ENCODE data around the gene STAC3.

STAC3 gene

DNA sequence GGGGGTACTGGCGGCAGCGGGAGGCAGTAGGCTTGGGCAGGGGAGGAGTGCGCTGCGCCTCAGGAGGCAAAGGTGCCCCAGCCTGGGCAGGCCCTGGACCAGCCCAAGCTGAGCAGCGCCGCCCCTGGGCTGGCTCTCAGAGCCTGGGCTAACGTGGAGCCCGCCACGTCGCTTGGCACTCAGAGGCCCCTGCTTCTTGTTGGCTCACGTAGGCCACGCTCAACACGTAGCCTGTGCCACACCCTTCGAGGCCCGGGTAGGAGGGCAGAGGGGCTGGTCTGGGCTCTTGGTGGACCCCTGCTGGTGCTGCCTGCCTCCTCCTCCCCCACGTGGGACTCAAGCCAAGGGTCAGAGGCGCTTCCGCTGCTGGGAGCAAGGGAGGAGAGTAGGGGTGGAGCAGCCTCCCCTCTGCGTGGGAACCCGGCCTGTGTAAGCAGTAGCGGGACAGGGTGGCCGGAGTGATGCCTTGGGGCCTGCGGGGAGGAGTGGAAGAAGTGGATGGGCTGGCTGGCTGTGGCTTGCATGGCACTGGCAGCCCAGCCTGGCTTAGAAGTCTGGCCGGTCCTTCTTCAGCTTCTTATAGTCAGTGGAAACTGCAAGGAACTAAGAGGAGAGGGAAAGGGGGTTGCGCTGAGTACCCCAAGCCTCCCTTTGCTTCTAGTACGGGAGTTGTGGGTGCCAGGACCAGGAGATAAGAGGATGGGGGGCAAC is 15.8 kb downstream of the STAC3 start:
- Histone ChIP-seq H3K9me3 (ENCODE audit: severe bottlenecking) (no peaks in the 10 kb centered on the region), H3K36me3 (peaks cover 50% of the 10 kb centered on the region), H3K27me3 (ENCODE audit: insufficient read depth, low read depth, severe bottlenecking) (no peaks in the 10 kb centered on the region), H3K27ac (no peak overlapping the region), H3K4me3 (ENCODE audit: low read depth, low read length) (no peak overlapping the region)
- no peak for DNase-seq
- TF ChIP-seq, protein P1, sequence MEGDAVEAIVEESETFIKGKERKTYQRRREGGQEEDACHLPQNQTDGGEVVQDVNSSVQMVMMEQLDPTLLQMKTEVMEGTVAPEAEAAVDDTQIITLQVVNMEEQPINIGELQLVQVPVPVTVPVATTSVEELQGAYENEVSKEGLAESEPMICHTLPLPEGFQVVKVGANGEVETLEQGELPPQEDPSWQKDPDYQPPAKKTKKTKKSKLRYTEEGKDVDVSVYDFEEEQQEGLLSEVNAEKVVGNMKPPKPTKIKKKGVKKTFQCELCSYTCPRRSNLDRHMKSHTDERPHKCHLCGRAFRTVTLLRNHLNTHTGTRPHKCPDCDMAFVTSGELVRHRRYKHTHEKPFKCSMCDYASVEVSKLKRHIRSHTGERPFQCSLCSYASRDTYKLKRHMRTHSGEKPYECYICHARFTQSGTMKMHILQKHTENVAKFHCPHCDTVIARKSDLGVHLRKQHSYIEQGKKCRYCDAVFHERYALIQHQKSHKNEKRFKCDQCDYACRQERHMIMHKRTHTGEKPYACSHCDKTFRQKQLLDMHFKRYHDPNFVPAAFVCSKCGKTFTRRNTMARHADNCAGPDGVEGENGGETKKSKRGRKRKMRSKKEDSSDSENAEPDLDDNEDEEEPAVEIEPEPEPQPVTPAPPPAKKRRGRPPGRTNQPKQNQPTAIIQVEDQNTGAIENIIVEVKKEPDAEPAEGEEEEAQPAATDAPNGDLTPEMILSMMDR (IDR thresholded peaks at IDR 0.05; ENCODE audit: low read depth, low read length), result no peak

DNA sequence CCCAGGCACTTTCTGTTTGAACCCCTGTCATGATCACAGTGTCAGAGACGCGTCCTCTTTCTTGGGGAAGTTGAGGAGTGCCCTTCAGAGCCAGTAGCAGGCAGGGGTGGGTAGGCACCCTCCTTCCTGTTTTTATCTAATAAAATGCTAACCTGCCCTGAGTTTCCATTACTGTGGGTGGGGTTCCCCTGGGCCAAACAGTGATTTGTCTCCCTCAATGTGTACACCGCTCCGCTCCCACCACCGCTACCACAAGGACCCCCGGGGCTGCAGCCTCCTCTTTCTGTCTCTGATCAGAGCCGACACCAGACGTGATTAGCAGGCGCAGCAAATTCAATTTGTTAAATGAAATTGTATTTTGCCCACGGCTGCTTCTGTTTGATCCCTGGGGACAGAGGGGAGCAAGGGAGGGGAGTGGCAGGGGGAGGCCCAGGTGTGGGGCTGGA is 16.4 kb downstream of the STAC3 start:
- H3K27me3 ChIP-seq (ENCODE audit: insufficient read depth, low read depth, severe bottlenecking), result no peaks in the 10 kb centered on the region
- TF ChIP-seq, protein P1 (IDR thresholded peaks at IDR 0.05; ENCODE audit: low read depth, low read length), result no peak
- no peak overlapping the region for H3K27ac ChIP-seq

DNA sequence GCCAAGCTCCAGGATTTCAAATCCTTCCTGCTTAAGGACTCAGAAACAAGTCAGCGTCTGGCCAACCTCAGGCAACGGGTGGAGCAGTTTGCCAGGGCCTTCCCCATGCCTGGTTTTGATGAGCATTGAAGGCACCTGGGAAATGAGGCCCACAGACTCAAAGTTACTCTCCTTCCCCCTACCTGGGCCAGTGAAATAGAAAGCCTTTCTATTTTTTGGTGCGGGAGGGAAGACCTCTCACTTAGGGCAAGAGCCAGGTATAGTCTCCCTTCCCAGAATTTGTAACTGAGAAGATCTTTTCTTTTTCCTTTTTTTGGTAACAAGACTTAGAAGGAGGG is 16.8 kb downstream of the STAC3 start:
- Histone ChIP-seq H3K36me3 (peaks cover 53% of the 10 kb centered on the region), H3K27me3 (ENCODE audit: insufficient read depth, low read depth, severe bottlenecking) (no peaks in the 10 kb centered on the region), H3K4me3 (ENCODE audit: low read depth, low read length) (no peak overlapping the region), H3K27ac (0 out of 2 replicates have a peak overlapping the region, but pooled peaks have one; percentile 18), H3K9me3 (ENCODE audit: severe bottlenecking) (no peaks in the 10 kb centered on the region)
- TF ChIP-seq, protein P1 (IDR thresholded peaks at IDR 0.05; ENCODE audit: low read depth, low read length), result no peak
- no peak for DNase-seq

More for the DNA sequence above, 16.4 kb downstream of the STAC3 start:
- no peak overlapping the region for H3K4me3 ChIP-seq (ENCODE audit: low read depth, low read length)
- peaks cover 53% of the 10 kb centered on the region for H3K36me3 ChIP-seq
- H3K9me3 ChIP-seq (ENCODE audit: severe bottlenecking), result no peaks in the 10 kb centered on the region
- DNase-seq, result no peak

DNA sequence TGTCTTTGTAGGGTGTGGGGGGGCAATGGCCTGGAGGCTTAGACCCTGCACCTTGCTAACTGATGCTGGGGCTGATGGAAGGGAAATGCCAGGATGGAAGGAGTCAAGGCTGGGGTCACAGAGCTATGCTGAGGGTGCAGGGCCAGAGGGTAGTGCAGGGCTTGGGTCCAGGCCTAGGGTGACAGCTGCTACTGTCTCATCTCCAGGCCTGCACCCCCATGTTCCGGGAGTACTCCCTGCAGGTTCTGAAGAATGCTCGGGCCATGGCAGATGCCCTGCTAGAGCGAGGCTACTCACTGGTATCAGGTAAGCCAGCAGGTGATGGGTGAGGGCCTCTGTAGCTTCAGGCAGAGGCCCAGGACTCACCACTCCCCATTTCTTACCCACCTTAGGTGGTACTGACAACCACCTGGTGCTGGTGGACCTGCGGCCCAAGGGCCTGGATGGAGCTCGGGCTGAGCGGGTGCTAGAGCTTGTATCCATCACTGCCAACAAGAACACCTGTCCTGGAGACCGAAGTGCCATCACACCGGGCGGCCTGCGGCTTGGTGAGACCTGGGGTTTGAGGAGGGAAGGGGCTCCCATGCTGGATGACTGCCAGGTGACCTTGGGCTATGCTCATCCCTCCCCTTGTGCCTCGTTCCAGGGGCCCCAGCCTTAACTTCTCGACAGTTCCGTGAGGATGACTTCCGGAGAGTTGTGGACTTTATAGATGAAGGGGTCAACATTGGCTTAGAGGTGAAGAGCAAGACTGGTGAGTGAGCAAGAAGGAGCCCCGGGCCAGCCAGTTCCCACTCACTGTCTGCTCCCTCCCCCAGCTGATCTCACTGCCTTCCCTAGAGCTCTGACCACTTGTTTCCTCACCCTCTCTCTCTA is 17.4 kb downstream of the STAC3 start:
- no peak overlapping the region for H3K4me3 ChIP-seq (ENCODE audit: low read depth, low read length)
- TF ChIP-seq, protein P1 (IDR thresholded peaks at IDR 0.05; ENCODE audit: low read depth, low read length), result no peak
- DNase-seq, result no peak
- H3K36me3 ChIP-seq, result peaks cover 53% of the 10 kb centered on the region
- H3K27ac ChIP-seq, result 0 out of 2 replicates have a peak overlapping the region, but pooled peaks have one; percentile 18
- no peaks in the 10 kb centered on the region for H3K27me3 ChIP-seq (ENCODE audit: insufficient read depth, low read depth, severe bottlenecking)
- no peaks in the 10 kb centered on the region for H3K9me3 ChIP-seq (ENCODE audit: severe bottlenecking)

DNA sequence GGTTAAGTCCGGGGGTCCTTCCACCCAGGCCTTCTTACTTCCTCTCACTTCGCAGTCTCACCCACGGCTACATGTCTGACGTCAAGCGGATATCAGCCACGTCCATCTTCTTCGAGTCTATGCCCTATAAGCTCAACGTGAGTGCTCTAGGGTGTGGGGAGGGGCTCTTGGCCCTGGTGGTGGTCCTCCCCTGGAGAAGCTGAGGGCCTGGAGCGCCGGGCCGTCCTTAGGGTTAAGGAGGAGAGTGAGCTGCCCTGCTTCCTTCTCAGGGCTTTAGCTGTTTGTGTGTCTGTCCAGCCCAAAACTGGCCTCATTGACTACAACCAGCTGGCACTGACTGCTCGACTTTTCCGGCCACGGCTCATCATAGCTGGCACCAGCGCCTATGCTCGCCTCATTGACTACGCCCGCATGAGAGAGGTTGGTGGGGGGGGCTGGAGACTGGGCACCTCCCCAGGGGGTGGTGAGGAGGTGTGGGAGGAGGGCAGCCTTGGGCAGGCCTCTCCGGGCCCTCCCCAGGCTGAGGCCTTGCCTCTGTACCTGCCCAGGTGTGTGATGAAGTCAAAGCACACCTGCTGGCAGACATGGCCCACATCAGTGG is 18.7 kb downstream of the STAC3 start:
- H3K36me3 ChIP-seq, result peaks cover 53% of the 10 kb centered on the region
- no peaks in the 10 kb centered on the region for H3K9me3 ChIP-seq (ENCODE audit: severe bottlenecking)
- H3K4me3 ChIP-seq (ENCODE audit: low read depth, low read length), result no peak overlapping the region

More for the DNA sequence above, 18.7 kb downstream of the STAC3 start:
- no peak for DNase-seq
- Histone ChIP-seq H3K27ac (no peak overlapping the region), H3K27me3 (ENCODE audit: insufficient read depth, low read depth, severe bottlenecking) (no peaks in the 10 kb centered on the region)
- TF ChIP-seq, protein P1 (IDR thresholded peaks at IDR 0.05; ENCODE audit: low read depth, low read length), result no peak
